GM12865 (cell line): ENCODE measurements around the gene RASSF5.

Experiments
- DNase-seq: peaks from one replicate; pipeline ENCODE4 v3.0.0; 2010; ENCODE audit warnings: low read depth
- H3K4me3 ChIP-seq: 2 replicates; pipeline ENCODE4 v1.5.1; 2011; ENCODE audit warnings: mild to moderate bottlenecking, low read depth, low read length, control low read depth
- CTCF ChIP-seq: IDR thresholded peaks from 2 replicates; pipeline ENCODE4 v1.5.1; 2011; ENCODE audit warnings: low read length, control low read depth, low read depth, inconsistent platforms; ENCODE audit not compliant: insufficient read depth; ENCODE audit errors: missing control alignments

Gene RASSF5

GRCh38 chr1:206469933-206470691 lies 37.2 kb upstream of the RASSF5 start, which contains the start of gene IKBKE:
Gene IKBKE, plus strand, starts transcription at chr1:206470476. Its CDS starts 2,752 bp downstream, at chr1:206473228.
- peak; percentile 16 for TF ChIP-seq CTCF
- DNase-seq, result peak; percentile 82
- peak within 1 kb of the TSS; percentile 74 for H3K4me3 ChIP-seq

- TF ChIP-seq CTCF, result no peak
- DNase-seq, result peak; percentile 73
- peak overlapping the region; percentile 74 for H3K4me3 ChIP-seq
Observed at GRCh38 chr1:206470692-206471414, 36.5 kb upstream of the RASSF5 start.

- TF ChIP-seq CTCF, result no peak
- DNase-seq, result peak; percentile 69
- peak overlapping the region; percentile 74 for H3K4me3 ChIP-seq
Observed at GRCh38 chr1:206471415-206471801, 35.9 kb upstream of the RASSF5 start.

- H3K4me3 ChIP-seq, result peak overlapping the region; percentile 74
- TF ChIP-seq CTCF, result no peak
- DNase-seq, result no peak
Observed at GRCh38 chr1:206472024-206472423, 35.3 kb upstream of the RASSF5 start.

GRCh38 chr1:206472454-206472853 lies 34.9 kb upstream of the RASSF5 start:
- H3K4me3 ChIP-seq, result peak overlapping the region; percentile 74
- peak; percentile 43 for DNase-seq
- TF ChIP-seq CTCF, result no peak

GRCh38 chr1:206472886-206473285 lies 34.4 kb upstream of the RASSF5 start:
- H3K4me3 ChIP-seq, result no peak overlapping the region; the same call in 1 of the 2 replicates
- DNase-seq, result no peak
- TF ChIP-seq CTCF, result no peak
